Osteoblast (primary cell): ENCODE measurements around the gene CBLB. TPM values are rescaled to one million over a fixed set of nuclear protein-coding genes. Genes with fewer than 3 reads are reported as not detected.
"Not testable (repeated sequence)": the region's sequence is repeated elsewhere in the genome, so short reads cannot be mapped to it uniquely, and the experiment has no call there.

Source experiments
- DNase-seq: peaks from one replicate; pipeline ENCODE4 v3.0.0; 2011; ENCODE audit warnings: low spot score, mixed read lengths; ENCODE audit not compliant: insufficient read length; ENCODE audit errors: missing footprints
- H2AFZ ChIP-seq: 2 replicates; pipeline ENCODE4 v1.6.0; 2011; ENCODE audit warnings: mild to moderate bottlenecking, low read length
- H3K27ac ChIP-seq: 2 replicates; pipeline ENCODE4 v1.5.1; 2011; ENCODE audit warnings: mild to moderate bottlenecking, low read depth, low read length, moderate library complexity
- H3K27me3 ChIP-seq: 2 replicates; pipeline ENCODE4 v1.6.0; 2012; ENCODE audit warnings: mild to moderate bottlenecking, control low read depth, inconsistent platforms, low read length, moderate library complexity; ENCODE audit not compliant: insufficient read depth
- H3K36me3 ChIP-seq: 2 replicates; pipeline ENCODE4 v1.5.1; 2011; ENCODE audit warnings: mild to moderate bottlenecking, low read length, control low read depth, moderate library complexity; ENCODE audit not compliant: insufficient read depth
- H3K4me1 ChIP-seq: 2 replicates; pipeline ENCODE4 v1.5.1; 2011; ENCODE audit warnings: mild to moderate bottlenecking, low read length, control low read depth, moderate library complexity; ENCODE audit not compliant: insufficient read depth
- H3K4me2 ChIP-seq: 2 replicates; pipeline ENCODE4 v1.6.0; 2011; ENCODE audit warnings: mild to moderate bottlenecking, low read length; ENCODE audit not compliant: insufficient read depth
- H3K4me3 ChIP-seq: fragments of 200-600 bp; sonication (generic); 3 replicates; pipeline ENCODE4 v1.5.1; 2012; ENCODE audit warnings: mild to moderate bottlenecking, low read length, inconsistent platforms; ENCODE audit not compliant: insufficient read depth
- H3K79me2 ChIP-seq: 2 replicates; pipeline ENCODE4 v1.6.0; 2012; ENCODE audit warnings: mild to moderate bottlenecking, low read length, control low read depth, inconsistent platforms; ENCODE audit not compliant: insufficient read depth
- H3K9me3 ChIP-seq: 2 replicates; pipeline ENCODE4 v1.5.1; 2011; ENCODE audit warnings: low read depth, low read length, control low read depth
- H4K20me1 ChIP-seq: 2 replicates; pipeline ENCODE4 v1.6.0; 2012; ENCODE audit warnings: mild to moderate bottlenecking, low read length, control low read depth; ENCODE audit not compliant: insufficient read depth
- total RNA-seq: library from RNA; depleted of rRNA; stranded (reverse); fragments of >200 nt; gene quantifications from 2 replicates; pipeline ENCODE4 v1.2.3, GENCODE V29; 2012
- TF ChIP-seq, protein P1 (sequence below): IDR thresholded peaks from 2 replicates; pipeline ENCODE4 v1.5.1; 2011; ENCODE audit warnings: mild to moderate bottlenecking, low read depth, low read length, moderate library complexity; ENCODE audit errors: extremely low read depth

The CBLB gene
- total RNA-seq, 1 donor: 128 TPM

DNA sequence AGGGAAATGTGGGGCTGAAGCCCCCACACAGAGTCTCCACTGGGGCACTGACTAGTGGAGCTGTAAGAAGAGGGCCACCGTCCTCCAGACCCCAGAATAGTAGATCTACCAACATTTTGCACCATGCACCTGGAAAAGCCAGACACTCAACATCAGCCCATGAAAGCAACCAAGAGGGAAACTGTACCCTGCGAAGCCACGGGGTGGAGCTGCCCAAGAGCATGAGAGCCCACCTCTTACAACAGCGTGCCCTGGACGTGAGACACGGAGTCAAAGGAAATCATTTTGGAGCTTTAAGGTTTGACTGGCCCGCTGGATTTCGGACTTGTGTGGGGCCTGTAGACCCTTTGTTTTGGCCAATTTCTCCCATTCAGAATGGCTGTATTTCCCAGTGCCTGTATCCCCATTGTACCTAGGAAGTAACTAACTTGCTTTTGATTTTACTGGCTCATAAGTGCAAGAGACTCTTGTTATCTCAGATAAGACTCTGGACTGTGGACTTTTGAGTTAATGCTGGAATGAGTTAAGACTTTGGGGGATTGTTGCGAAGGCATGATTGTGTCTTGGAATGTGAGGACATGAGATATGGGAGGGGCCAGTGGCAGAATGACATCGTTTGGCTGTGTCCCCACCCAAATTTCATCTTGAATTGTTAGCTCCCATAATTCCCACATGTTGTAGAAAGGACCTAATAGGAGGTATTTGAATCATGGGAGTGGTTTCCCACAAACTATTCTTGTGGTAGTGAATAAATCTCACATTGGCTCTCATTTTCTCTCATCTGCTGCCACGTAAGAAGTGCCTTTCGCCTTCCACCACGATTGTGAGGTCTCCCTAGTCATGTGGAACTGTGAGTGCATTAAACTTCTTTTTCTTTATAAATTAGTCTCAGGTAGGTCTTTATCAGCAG, 105.8 kb downstream of the CBLB start:
- no peak for DNase-seq
- H2AFZ ChIP-seq: no peak overlapping the region
- H3K4me2 ChIP-seq: no peak overlapping the region
- no peaks in the 10 kb centered on the region for H3K4me1 ChIP-seq
- H3K9me3 ChIP-seq: no peaks in the 10 kb centered on the region
- no peak overlapping the region for H3K4me3 ChIP-seq
- peaks cover 37% of the 10 kb centered on the region for H3K36me3 ChIP-seq
- H3K27ac ChIP-seq: no peak overlapping the region
- no peaks in the 10 kb centered on the region for H3K27me3 ChIP-seq
- TF ChIP-seq, protein P1, sequence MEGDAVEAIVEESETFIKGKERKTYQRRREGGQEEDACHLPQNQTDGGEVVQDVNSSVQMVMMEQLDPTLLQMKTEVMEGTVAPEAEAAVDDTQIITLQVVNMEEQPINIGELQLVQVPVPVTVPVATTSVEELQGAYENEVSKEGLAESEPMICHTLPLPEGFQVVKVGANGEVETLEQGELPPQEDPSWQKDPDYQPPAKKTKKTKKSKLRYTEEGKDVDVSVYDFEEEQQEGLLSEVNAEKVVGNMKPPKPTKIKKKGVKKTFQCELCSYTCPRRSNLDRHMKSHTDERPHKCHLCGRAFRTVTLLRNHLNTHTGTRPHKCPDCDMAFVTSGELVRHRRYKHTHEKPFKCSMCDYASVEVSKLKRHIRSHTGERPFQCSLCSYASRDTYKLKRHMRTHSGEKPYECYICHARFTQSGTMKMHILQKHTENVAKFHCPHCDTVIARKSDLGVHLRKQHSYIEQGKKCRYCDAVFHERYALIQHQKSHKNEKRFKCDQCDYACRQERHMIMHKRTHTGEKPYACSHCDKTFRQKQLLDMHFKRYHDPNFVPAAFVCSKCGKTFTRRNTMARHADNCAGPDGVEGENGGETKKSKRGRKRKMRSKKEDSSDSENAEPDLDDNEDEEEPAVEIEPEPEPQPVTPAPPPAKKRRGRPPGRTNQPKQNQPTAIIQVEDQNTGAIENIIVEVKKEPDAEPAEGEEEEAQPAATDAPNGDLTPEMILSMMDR: no peak
- peaks cover 100% of the 10 kb centered on the region for H3K79me2 ChIP-seq
- peaks cover 38% of the 10 kb centered on the region for H4K20me1 ChIP-seq

DNA sequence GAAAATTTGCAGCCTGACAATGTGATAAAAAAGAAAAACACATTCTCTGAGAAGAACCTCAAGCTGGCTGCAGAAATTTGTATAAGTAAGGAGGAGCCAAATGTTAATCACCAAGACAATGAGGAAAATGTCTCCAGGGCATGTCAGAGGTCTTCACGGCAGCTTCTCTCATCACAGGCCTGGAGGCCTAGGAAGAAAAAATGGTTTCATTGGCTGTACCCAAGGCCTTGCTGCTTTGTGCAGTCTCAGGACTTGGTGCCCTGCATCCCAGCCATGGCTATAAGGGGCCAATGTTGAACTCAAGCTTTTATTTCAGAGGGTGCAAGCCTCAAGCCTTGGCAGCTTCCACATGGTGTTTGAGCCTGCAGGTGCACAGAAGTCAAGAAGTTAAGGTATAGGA, 106.6 kb downstream of the CBLB start:
- H3K4me1 ChIP-seq, H3K27me3 ChIP-seq, DNase-seq, H3K4me3 ChIP-seq, H3K27ac ChIP-seq, H3K9me3 ChIP-seq, H2AFZ ChIP-seq, H3K4me2 ChIP-seq: not testable (repeated sequence)
- peaks cover 37% of the 10 kb centered on the region for H4K20me1 ChIP-seq
- H3K79me2 ChIP-seq: peaks cover 100% of the 10 kb centered on the region
- peaks cover 41% of the 10 kb centered on the region for H3K36me3 ChIP-seq

GRCh38 chr3:105759442-105760078, 109.3 kb downstream of the CBLB start:
- Histone ChIP-seq H4K20me1 (peaks cover 37% of the 10 kb centered on the region), H3K4me2 (no peak overlapping the region), H3K79me2 (peaks cover 97% of the 10 kb centered on the region), H3K9me3 (no peaks in the 10 kb centered on the region), H3K4me3 (no peak overlapping the region), H3K27me3 (no peaks in the 10 kb centered on the region), H3K27ac (no peak overlapping the region), H3K36me3 (peaks cover 44% of the 10 kb centered on the region), H3K4me1 (no peaks in the 10 kb centered on the region), H2AFZ (no peak overlapping the region)
- DNase-seq: no peak
- TF ChIP-seq, protein P1: no peak

- no peak overlapping the region for H3K27ac ChIP-seq
- no peak overlapping the region for H3K4me2 ChIP-seq
- no peak overlapping the region for H2AFZ ChIP-seq
- no peak for DNase-seq
- H3K9me3 ChIP-seq: no peaks in the 10 kb centered on the region
- H3K79me2 ChIP-seq: peaks cover 97% of the 10 kb centered on the region
- H3K4me3 ChIP-seq: no peak overlapping the region
- H3K36me3 ChIP-seq: peaks cover 40% of the 10 kb centered on the region
- no peaks in the 10 kb centered on the region for H3K27me3 ChIP-seq
- peaks cover 5% of the 10 kb centered on the region for H3K4me1 ChIP-seq
- TF ChIP-seq, protein P1: no peak
- H4K20me1 ChIP-seq: peaks cover 27% of the 10 kb centered on the region
These were observed 110.4 kb downstream of the CBLB start for GRCh38 chr3:105758451-105758850.
